ENCODE measurements around the gene BLVRA. TPM values are rescaled to one million over a fixed set of nuclear protein-coding genes. Genes with fewer than 3 reads are reported as not detected.
"Not testable (repeated sequence)": the region's sequence is repeated elsewhere in the genome, so short reads cannot be mapped to it uniquely, and the experiment has no call there.

BLVRA gene
- total RNA-seq, 1 experiment from 2014 or later = 29.8 TPM

DNA sequence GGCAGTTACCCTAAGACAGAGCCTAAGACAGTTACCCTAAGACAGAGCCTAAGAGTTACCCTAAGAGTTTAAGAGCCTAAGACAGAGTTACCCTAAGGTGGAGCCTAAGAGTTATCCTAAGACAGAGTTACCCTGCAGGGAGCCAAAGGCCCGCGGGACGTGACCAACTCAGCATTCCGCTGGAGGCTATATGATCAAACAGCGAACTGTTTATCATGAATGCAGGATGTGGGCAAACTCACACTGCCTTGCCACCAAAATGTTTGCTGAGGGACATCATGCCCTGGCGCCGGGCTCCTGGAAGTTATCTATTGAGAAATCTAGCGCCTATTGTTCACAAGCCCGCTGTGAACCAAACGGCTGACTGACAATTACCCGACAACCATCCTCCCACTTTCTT is 49.9 kb downstream of the BLVRA start:
- Mint-ChIP-seq H3K9me3 (ENCODE audit: low read depth, unreplicated experiment) (peaks cover 6% of the 10 kb centered on the region), H3K27me3 (ENCODE audit: unreplicated experiment) (peaks cover 7% of the 10 kb centered on the region), H3K4me3 (ENCODE audit: low read depth, unreplicated experiment) (no peak overlapping the region), H3K4me1 (ENCODE audit: low read depth, unreplicated experiment) (no peaks in the 10 kb centered on the region), H3K27ac (ENCODE audit: unreplicated experiment) (no peak overlapping the region), H3K36me3 (ENCODE audit: insufficient read depth, unreplicated experiment) (peaks cover 4% of the 10 kb centered on the region)
- intact Hi-C loops (cut with micrococcal nuclease; ENCODE audit: unreplicated experiment) = no loop called here
- no peak for DNase-seq
- TF ChIP-seq, protein P1, sequence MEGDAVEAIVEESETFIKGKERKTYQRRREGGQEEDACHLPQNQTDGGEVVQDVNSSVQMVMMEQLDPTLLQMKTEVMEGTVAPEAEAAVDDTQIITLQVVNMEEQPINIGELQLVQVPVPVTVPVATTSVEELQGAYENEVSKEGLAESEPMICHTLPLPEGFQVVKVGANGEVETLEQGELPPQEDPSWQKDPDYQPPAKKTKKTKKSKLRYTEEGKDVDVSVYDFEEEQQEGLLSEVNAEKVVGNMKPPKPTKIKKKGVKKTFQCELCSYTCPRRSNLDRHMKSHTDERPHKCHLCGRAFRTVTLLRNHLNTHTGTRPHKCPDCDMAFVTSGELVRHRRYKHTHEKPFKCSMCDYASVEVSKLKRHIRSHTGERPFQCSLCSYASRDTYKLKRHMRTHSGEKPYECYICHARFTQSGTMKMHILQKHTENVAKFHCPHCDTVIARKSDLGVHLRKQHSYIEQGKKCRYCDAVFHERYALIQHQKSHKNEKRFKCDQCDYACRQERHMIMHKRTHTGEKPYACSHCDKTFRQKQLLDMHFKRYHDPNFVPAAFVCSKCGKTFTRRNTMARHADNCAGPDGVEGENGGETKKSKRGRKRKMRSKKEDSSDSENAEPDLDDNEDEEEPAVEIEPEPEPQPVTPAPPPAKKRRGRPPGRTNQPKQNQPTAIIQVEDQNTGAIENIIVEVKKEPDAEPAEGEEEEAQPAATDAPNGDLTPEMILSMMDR (IDR thresholded peaks at IDR 0.05; ENCODE audit: unreplicated experiment) = no peak
- BruUV-seq (replicated peaks) = no TSS peak
- CTCF ChIA-PET = no interaction called here

- BruUV-seq (replicated peaks); H3K27ac Mint-ChIP-seq (ENCODE audit: unreplicated experiment); intact Hi-C loops (cut with micrococcal nuclease; ENCODE audit: unreplicated experiment); H3K4me3 Mint-ChIP-seq (ENCODE audit: low read depth, unreplicated experiment); H3K4me1 Mint-ChIP-seq (ENCODE audit: low read depth, unreplicated experiment); H3K36me3 Mint-ChIP-seq (ENCODE audit: insufficient read depth, unreplicated experiment); H3K9me3 Mint-ChIP-seq (ENCODE audit: low read depth, unreplicated experiment): not testable (repeated sequence)
- CTCF ChIA-PET = interaction anchor here (0.6 kb wide), 1 partner anchor 228 kb away, joined by 4 read pairs; the partner anchor contains the start of gene STK17A
- peak; percentile 63 for DNase-seq
- peaks cover 19% of the 10 kb centered on the region for H3K27me3 Mint-ChIP-seq (ENCODE audit: unreplicated experiment)
- TF ChIP-seq, protein P1 (IDR thresholded peaks at IDR 0.05; ENCODE audit: unreplicated experiment) = peak; percentile 61
Measured at GRCh38 chr7:43810195-43810941, 51.9 kb downstream of the BLVRA start.

GRCh38 chr7:43815373-43815772 is 56.9 kb downstream of the BLVRA start:
- TF ChIP-seq, protein P1 (IDR thresholded peaks at IDR 0.05; ENCODE audit: unreplicated experiment) = no peak
- no peaks in the 10 kb centered on the region for H3K4me1 Mint-ChIP-seq (ENCODE audit: low read depth, unreplicated experiment)
- intact Hi-C loops (cut with micrococcal nuclease; ENCODE audit: unreplicated experiment) = no loop called here

GRCh38 chr7:43816046-43816797 is 57.7 kb downstream of the BLVRA start:
- DNase-seq; H3K9me3 Mint-ChIP-seq (ENCODE audit: low read depth, unreplicated experiment); H3K4me1 Mint-ChIP-seq (ENCODE audit: low read depth, unreplicated experiment); H3K4me3 Mint-ChIP-seq (ENCODE audit: low read depth, unreplicated experiment); H3K36me3 Mint-ChIP-seq (ENCODE audit: insufficient read depth, unreplicated experiment); intact Hi-C loops (cut with micrococcal nuclease; ENCODE audit: unreplicated experiment); H3K27ac Mint-ChIP-seq (ENCODE audit: unreplicated experiment); BruUV-seq (replicated peaks): not testable (repeated sequence)
- CTCF ChIA-PET = interaction anchor here (0.6 kb wide), 1 partner anchor 614 kb away, joined by 3 read pairs; no protein-coding TSS in a partner anchor
- H3K27me3 Mint-ChIP-seq (ENCODE audit: unreplicated experiment) = peaks cover 26% of the 10 kb centered on the region

More at GRCh38 chr7:43815373-43815772, 56.9 kb downstream of the BLVRA start:
- CTCF ChIA-PET = interaction anchor here (0.6 to 0.8 kb wide), 2 partner anchors 48 to 891 kb away, joined by 4 read pairs; no protein-coding TSS in a partner anchor
- no peak overlapping the region for H3K27ac Mint-ChIP-seq (ENCODE audit: unreplicated experiment)
- no peaks in the 10 kb centered on the region for H3K36me3 Mint-ChIP-seq (ENCODE audit: insufficient read depth, unreplicated experiment)
- no peak for DNase-seq
- no TSS peak for BruUV-seq (replicated peaks)
- H3K27me3 Mint-ChIP-seq (ENCODE audit: unreplicated experiment) = peaks cover 26% of the 10 kb centered on the region
- peaks cover 6% of the 10 kb centered on the region for H3K9me3 Mint-ChIP-seq (ENCODE audit: low read depth, unreplicated experiment)
- H3K4me3 Mint-ChIP-seq (ENCODE audit: low read depth, unreplicated experiment) = no peak overlapping the region

- H3K4me3 Mint-ChIP-seq (ENCODE audit: low read depth, unreplicated experiment); H3K9me3 Mint-ChIP-seq (ENCODE audit: low read depth, unreplicated experiment); H3K27me3 Mint-ChIP-seq (ENCODE audit: unreplicated experiment); BruUV-seq (replicated peaks); DNase-seq; H3K36me3 Mint-ChIP-seq (ENCODE audit: insufficient read depth, unreplicated experiment); H3K27ac Mint-ChIP-seq (ENCODE audit: unreplicated experiment); intact Hi-C loops (cut with micrococcal nuclease; ENCODE audit: unreplicated experiment): not testable (repeated sequence)
- H3K4me1 Mint-ChIP-seq (ENCODE audit: low read depth, unreplicated experiment) = peaks cover 29% of the 10 kb centered on the region
- CTCF ChIA-PET = interaction anchor here (1.3 kb wide), 1 partner anchor 15 kb away, joined by 5 read pairs; no protein-coding TSS in a partner anchor
Measured at GRCh38 chr7:43823425-43823824, 64.9 kb downstream of the BLVRA start.
